GM18519 (cell line): ENCODE measurements around the gene LGR6.
"Not testable (repeated sequence)": the region's sequence is repeated elsewhere in the genome, so short reads cannot be mapped to it uniquely, and the experiment has no call there.

ENCODE experiments used
- ATAC-seq: cut with Tn5 transposase; IDR thresholded peaks from one replicate; pipeline ENCODE4 v1.9.1; 2021; ENCODE audit warnings: mild to moderate bottlenecking, moderate library complexity; ENCODE audit not compliant: unreplicated experiment, low FRiP score

LGR6 gene

DNA sequence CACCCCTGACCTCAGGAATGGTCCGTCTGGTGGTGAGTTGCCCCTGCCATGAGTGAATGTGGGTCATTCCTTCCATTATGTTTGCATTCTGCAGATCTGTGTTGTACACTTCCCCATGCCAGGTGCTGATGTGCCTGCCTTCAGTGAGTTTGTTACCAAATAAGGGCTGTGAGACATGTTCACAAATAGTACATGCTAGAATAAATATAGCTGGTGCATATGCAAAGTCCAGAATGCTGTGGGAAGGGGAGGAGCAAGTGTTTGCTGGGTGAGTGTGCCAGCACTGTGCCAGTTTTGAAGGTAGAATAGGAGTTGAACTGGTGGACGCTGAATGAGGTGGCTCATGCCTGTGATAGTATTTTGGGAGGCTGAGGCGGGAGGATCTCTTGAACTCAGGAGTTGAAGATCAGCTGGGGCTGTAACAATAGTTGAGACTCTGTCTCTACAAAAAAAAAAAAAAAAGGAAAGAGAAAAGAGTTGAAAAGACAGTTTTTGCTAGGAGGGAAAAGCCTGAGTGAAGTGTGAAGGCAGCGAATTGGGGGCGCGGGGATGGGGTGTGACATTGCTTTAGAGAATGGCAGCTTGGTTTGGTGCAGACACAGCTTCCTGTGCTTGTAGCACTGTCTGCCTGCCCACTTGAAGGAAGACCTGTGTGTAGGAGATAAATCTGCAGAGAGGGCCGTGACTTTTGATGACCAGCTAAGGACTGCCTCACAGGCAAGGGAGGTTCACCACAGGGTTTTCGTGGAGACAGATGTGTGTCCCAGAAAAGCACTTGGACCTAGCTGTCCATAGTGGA, 61.1 kb downstream of the LGR6 start:
- no peak for ATAC-seq

DNA sequence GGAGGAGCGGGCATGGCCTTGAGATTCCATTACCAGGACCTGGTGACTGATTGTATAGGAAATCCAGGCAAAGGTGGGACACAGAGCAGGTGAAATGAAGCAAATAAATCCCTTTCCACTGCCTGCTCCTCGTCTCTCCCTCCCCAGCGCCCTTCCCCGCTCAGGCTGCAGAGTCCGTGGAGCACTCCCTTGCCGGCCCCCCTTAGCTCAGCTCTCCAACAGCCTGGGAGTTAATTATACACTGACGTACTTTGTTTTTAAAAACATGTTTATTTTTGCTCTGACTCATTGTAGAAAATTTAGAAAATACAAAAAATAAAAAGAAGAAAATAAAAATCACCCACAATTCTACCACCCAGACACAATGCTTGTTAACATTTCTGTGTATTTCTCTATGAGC, 61.7 kb downstream of the LGR6 start:
- no peak for ATAC-seq

DNA sequence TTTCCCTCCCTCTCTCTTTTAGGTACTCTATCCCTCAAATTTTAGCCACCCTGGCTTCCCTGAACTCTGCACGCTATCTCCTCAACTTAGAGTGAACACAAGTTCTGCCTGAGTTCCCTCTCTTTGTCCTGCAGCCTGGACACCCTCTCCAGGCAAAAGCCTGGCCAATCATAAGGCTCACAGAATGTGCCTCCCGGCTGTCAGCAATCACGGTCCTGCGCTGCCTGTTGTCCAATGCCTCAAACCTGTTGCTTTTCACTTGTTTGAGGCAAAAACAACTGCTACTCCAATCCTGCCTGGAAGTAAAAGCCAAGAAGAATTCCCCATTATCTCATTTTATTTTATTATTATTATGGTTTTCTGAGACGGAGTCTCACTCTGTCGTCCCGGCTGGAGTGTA, 66.1 kb downstream of the LGR6 start:
- no peak for ATAC-seq

DNA sequence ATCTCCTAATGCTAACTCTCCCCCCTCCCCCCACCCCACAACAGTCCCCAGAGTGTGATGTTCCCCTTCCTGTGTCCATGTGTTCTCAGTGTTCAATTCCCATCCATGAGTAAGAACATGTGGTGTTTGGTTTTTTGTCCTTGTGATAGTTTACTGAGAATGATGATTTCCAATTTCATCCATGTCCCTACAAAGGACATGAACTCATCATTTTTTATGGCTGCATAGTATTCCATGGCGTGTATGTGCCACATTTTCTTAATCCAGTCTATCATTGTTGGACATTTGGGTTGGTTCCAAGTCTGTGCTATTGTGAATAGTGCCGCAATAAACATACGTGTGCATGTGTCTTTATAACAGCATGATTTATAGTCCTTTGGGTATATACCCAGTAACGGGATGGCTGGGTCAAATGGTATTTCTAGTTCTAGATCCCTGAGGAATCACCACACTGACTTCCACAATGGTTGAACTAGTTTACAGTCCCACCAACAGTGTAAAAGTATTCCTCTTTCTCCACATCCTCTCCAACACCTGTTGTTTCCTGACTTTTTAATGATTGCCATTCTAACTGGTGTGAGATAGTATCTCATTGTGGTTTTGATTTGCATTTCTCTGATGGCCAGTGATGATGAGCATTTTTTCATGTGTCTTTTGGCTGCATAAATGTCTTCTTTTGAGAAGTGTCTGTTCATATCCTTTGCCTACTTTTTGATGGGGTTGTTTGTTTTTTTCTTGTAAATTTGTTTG, 67.8 kb downstream of the LGR6 start:
- not testable (repeated sequence) for ATAC-seq

DNA sequence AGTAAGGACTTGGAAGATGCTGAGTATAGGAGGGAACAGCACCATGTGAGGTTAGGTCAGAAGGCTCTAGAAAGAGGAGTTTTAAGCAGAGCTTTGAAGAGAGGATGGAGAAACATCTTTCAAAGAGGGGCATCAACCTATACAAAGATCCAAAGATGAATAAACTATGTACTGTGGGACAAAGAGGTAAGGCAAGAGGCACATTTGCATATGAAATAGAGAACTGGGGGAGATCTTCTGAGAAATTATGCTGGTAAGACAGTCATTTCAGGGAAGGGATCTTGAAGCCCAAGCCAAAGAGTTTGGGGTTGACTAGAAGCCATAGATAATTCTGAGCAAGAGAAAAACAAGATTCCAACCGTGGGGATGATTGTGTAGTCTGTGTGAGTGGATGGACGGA, 70.0 kb downstream of the LGR6 start:
- ATAC-seq, result no peak

DNA sequence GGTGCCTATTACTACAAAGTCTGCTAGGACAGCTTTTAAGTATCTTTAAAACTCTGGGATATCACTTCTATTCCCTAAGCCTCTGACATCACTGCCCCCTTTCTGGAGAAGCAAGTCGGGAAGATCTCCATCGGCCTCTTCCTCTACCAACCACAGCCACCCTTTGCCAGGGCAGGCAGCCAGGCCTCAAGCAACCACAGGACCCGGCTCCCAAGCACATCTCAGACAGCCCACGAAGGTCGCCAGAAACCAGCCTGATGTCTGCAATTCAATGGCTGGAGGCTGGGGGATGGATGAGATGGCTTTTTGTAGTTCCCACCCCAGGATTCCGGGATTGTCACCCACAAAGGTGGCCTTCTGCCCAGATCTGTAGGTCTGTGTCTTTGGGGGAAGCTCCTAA, 70.7 kb downstream of the LGR6 start:
- no peak for ATAC-seq

DNA sequence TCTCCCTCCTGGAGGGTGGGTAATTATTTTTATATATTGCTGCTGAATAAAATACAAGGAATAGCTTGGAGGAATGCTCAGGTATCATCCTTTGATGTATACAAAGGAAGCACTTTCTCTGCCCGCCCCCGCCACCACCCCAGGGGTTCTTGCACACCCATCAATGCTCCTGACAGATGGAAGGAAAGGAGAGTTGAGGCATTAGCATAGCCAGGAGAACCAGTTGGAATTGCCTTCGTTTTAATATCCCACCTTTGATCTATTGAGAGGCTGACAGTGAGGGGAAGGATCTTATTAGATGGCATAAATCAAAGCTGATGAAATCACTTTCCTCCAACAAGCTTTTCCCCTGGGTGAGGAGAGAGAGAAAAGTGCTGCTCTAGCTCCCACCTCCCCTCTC, 71.1 kb downstream of the LGR6 start:
- no peak for ATAC-seq

DNA sequence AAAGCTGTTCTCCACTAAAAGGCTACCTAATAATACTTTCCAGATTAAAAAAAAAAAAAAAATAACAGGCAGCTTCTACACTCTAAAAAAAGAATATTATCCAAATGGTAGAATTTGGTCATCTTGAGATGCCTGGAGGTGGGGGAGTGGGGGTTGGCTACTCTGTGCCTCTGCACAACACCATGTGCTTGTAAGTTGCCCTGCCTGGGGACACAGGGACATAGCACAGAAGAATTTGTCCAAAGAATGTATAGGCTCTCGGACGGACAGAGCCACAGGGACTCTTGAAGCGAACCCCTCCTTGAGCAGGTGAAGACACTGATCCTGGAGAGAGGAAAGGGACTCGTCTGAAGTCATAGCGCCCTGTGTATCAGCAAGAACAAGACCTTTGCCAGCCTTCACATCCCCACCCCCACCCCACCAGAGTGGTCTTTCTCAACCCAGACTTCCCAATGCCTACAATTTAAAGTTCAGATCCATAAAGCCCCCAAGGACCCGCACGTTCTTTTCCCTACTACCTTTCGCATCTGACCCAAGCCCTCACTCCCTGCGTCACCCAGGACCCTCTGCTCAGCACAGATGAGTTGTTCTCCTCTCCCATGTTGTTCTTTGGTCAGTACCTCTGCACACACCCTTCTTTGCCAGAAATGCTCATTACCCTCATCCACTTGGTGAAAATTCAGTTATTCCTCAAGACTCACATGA, 72.6 kb downstream of the LGR6 start:
- no peak for ATAC-seq

DNA sequence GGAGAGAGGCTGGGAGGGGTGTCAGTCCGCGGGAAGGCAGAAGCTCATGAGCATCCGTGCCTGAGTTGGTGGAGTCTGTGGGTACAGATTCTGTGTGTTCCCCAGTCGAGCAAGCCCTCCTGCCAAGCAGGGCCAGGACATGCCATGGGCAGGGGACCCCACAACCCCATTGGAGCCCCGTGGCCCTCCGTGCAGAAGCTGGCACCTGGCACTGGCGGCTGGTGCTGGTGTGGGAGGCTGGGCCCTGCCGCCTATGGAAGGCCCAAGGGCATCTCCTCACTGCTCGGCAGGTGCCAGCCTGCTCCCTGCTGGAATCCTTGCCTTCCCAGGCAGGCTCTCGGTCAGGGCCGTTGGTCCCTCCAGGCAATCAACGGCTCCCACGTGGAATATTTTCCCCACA, 74.4 kb downstream of the LGR6 start:
- no peak for ATAC-seq

DNA sequence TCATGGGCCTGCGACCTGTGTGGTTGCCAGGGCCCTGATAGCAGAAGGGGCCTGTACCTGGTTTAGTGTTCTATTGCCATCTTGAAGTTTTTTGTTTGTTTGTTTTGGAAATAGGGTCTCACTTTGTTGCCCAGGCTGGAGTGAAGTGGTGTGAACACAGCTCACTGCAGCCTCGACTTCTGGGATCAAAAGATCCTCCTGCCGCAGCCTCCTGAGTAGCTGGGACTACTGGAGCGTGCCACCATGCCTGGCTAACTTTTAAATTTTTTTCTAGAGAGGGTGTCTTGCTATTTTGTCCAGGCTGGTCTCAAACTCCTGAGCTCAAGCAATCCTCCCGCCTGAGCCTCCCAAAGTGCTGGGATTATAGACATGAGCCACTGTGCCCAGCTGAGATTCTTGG, 75.2 kb downstream of the LGR6 start:
- no peak for ATAC-seq

DNA sequence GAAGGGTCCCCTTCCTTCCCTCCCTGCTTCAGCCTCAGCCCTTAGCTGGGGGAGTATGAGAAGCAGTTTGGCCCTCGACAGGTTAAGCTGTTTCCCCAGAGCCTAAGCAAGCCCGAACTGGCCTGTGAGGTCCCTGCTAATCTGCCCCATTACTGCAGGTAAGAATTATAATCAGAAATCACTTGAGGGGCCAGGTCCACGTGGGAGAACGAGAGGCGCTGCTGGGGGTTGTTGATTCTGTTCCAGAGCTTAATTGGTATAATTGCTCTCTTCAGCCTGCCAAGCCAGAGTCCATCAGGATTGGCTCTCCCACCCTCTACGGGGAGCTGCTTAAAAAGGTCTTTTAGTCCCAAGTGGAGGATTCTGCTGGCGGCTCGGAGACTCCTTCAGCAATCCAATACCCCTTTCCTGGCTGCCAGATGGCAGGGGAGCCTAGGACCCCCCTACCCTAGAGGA, 77.3 kb downstream of the LGR6 start:
- ATAC-seq, result no peak

DNA sequence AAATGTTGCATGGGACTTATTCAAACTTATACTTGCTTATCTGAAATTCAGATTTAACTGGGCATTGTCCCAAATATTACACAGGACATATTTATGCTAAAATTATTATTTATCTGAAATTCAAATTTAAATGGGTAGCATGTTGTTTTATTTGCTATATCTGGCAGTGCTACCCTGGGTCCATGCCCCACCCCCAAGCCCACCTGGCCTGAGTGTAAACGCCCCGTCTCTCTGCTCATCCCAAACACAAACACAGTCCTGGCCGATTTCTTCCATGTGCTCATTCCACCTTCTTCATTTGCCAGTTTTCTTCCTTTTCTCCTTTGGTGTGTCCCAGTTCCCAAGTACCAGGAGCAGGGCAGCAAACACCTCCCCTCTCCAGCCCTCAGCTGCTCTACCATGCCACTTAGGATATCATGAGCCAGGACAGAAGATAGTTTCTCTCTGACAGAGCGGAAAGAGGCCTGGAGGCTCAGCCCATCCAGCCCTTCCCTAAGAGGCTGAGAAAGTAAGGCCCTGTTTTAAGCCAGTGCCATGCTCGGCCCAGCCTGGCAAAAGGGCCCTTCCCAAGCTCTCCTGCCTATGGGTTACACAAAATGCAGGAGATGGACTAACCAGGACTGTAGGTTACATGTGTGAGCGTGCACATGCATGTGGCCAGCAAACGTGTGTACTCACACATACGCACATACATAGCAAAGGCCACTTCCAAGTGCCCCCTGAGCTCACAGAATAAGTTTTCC, 78.7 kb downstream of the LGR6 start:
- ATAC-seq, result no peak

DNA sequence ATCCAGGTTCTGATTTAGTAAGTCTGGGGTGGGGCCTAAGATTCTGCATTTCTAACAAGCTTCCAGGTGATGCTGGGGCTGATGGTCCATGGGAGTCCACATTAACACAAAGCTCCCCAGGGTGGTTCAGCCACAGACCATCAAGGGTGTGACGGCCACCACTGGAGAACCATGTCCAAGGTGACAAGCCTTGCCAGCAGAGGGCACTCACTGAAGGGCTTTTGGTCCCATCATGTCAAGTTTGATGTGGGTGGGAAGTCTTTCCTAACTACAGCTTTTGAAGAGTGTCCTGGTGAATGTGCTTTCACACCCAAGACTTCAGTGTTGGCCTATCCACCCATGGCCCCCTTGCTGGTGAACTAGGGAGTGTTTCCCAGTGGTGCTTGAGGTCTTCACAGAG, 81.0 kb downstream of the LGR6 start:
- ATAC-seq, result no peak

DNA sequence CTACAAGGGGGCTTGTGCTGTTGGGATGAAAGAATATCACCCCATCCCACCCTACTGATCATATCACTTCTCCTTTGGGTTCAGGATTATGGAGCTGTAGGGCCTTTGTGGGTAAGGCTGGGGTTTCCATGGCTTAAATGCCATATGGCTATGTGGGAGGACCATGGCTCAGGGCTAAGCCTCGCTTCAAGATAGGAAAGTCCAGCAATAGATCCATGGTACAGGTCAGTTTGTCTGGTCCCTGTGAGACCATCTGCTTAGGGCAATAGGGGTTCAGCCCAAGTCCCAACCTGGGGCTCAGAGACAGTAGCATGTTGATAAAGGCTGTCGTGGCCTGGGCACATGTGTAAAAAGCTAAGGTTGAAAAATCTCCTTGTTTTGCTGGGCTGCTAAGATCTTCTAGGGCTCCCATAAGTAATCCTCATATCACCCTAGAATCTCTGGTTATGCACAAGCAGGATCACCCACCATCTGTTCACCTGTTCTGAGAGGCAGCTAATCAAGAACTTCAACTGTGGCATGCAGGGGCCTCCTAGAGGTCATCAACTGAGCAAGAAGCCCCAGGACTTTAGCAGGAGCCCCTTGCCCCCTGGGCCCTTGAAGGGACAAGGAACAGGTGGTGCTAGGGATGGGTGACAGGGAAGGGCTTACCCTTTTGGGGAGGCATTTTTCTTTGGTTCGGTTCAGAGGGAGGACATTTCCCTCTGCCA, 81.6 kb downstream of the LGR6 start:
- ATAC-seq, result no peak

DNA sequence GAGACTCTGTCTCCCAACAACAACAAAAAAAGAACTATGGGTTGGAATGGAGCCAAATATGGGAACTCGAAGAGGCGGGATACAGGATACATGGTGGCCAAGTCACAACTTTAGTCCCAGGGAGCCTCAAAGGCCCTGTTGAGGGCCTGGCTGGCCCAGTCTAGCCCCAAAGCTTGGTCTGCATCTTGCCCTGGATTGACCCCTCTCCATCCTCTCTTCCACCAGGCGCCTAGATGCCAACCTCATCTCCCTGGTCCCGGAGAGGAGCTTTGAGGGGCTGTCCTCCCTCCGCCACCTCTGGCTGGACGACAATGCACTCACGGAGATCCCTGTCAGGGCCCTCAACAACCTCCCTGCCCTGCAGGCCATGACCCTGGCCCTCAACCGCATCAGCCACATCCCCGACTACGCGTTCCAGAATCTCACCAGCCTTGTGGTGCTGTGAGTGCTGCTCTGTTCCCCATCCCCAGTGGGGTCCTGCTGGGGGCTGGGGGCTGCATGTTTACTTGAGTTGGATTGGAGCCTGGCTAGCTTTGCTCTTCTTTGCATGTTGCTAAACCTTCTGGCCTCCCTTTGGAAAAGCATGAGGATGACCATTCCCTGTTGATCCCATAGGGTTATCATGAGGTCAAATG, 82.6 kb downstream of the LGR6 start:
- ATAC-seq, result no peak

DNA sequence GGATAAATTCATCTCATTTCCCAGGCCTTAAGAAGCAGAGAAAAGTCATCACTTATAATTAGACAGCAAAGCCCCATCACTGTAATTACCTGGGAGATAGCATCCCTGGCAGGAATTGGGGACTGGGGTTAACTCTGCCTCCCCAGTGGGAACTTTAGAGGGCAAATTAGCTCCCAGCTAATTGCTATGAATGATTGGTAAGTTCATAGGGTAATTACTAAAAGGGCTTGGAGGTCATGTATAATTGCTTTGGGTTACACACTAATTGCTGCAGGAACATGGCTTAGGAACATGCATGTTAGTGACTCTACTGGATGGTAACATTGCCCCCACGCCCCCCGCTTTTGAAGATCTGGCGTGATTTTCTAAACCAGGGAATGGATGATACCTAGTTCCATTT, 83.3 kb downstream of the LGR6 start:
- no peak for ATAC-seq

DNA sequence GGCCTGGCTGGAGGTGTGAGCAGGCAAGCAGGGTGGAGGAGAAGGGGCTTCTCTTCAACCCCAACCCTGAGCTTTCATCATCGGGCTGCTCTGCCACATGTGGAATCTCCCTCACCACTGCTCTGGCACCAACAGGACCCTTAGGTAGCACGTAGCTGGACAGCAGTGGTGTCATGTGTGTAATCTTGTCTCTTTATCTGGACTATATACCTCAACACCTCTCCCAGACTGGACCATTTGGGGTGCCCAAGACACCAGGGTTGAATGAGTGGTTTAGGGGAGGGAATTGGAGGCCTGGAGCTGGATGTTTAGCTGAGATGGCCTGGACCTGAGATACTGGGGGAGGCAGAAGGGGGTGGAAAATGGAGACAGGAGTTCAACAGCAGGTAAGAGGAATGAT, 85.2 kb downstream of the LGR6 start:
- no peak for ATAC-seq

DNA sequence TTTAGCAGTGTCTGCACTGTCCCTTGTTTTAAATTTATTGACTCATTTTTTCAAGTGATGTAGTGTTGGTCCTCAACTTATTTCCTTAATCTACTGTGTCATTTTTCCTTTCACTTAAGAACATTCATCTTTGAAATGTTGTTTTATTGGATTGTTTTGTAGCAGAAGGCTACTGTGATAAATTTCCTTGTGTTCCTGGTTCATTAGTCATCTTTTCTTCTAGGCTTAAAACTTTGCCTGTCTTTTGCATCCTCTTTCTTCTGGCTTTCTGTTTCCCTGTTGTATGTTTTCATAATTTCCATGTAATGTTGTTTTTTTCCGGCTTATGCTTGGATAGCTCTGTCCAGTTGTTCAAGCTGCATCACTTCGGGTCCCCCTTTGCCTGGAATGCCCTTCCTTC, 86.2 kb downstream of the LGR6 start:
- no peak for ATAC-seq

DNA sequence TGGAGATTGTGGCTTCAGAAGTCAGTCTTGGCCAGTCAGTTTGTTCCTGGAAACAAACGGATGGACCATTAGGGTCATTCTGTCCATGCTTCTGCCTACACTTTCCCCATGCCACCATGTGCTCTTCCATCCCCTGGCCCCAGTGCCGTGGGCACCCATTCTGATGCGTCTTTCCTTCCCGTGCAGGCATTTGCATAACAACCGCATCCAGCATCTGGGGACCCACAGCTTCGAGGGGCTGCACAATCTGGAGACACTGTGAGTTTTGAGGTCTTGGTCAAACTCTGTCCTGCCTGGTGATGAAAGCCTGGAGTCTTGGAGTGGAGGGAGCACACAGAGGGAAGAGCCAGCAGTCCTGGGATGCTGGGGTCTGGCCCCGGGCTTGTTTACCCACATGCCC, 87.0 kb downstream of the LGR6 start:
- no peak for ATAC-seq
